ENCODE measurements around the gene ZNF384. TPM values are rescaled to one million over a fixed set of nuclear protein-coding genes. Genes with fewer than 3 reads are reported as not detected.
"Not testable (repeated sequence)": the region's sequence is repeated elsewhere in the genome, so short reads cannot be mapped to it uniquely, and the experiment has no call there.

The ZNF384 gene
- total RNA-seq, 2 experiments from 2014 or later = 48.6 to 95.5 TPM

DNA sequence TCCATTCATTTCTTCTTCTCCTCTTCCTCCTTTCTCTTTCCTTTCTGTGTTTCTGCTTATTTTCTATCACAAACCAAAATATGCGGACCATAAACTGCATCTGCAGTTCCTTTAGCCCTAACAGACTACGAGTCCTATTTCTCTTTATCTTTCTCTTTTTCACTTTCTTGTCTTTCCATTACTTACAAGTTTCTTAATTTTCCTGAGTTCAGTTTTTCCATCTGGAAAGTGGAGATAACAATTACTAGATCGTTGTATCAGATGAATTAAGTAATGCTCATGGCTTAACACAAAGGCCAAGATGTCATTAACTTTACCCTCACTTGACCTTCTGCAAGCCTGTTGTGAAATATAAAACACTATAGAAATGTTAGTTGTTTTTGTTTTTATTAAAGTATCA, 33.7 kb upstream of the ZNF384 start:
- POLR2A ChIA-PET = interaction anchor here (0.7 to 3.3 kb wide), 16 partner anchors 9 to 162 kb away, joined by 3 to 16 read pairs (median 5); partner anchors contain the start of genes GNB3, MLF2 and ZNF384
- Histone ChIP-seq H3K4me2 (ENCODE audit: low read length) (peak overlapping the region; percentile 90), H3K4me1 (ENCODE audit: insufficient read depth, low read length, poor library complexity, severe bottlenecking) (peaks cover 52% of the 10 kb centered on the region), H4K20me1 (ENCODE audit: insufficient read depth, low read length) (no peaks in the 10 kb centered on the region), H3K9me3 (ENCODE audit: low read length) (no peaks in the 10 kb centered on the region), H3K9me2 (ENCODE audit: insufficient read depth, low read length) (no peaks in the 10 kb centered on the region), H3K4me3 (ENCODE audit: low read depth, low read length, poor library complexity, severe bottlenecking) (peak overlapping the region; percentile 76), H3K79me2 (ENCODE audit: insufficient read depth, low read depth, low read length) (peaks cover 11% of the 10 kb centered on the region; the same call in 1 of the 2 replicates), H2AFZ (ENCODE audit: low read length) (0 out of 2 replicates have a peak overlapping the region, but pooled peaks have one; percentile 18), H3K36me3 (ENCODE audit: insufficient read depth, low read length) (peaks cover 1% of the 10 kb centered on the region; the same call in 1 of the 2 replicates), H3K27ac (ENCODE audit: low read depth, low read length, poor library complexity, severe bottlenecking) (peak overlapping the region; percentile 77)
- intact Hi-C loops (cut with micrococcal nuclease; ENCODE audit: unreplicated experiment) = no loop called here
- no peak for DNase-seq (ENCODE audit: low spot score)
- TF ChIP-seq, protein P1, sequence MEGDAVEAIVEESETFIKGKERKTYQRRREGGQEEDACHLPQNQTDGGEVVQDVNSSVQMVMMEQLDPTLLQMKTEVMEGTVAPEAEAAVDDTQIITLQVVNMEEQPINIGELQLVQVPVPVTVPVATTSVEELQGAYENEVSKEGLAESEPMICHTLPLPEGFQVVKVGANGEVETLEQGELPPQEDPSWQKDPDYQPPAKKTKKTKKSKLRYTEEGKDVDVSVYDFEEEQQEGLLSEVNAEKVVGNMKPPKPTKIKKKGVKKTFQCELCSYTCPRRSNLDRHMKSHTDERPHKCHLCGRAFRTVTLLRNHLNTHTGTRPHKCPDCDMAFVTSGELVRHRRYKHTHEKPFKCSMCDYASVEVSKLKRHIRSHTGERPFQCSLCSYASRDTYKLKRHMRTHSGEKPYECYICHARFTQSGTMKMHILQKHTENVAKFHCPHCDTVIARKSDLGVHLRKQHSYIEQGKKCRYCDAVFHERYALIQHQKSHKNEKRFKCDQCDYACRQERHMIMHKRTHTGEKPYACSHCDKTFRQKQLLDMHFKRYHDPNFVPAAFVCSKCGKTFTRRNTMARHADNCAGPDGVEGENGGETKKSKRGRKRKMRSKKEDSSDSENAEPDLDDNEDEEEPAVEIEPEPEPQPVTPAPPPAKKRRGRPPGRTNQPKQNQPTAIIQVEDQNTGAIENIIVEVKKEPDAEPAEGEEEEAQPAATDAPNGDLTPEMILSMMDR (conservative IDR thresholded peaks at IDR 0.05; ENCODE audit: low read length) = no peak
- TF ChIP-seq EZH2phosphoT487 (IDR thresholded peaks at IDR 0.05; ENCODE audit: borderline replicate concordance, low read depth, low read length) = no peak
- CTCF ChIA-PET (ENCODE audit: unreplicated experiment) = interaction anchor here (1.4 kb wide), 1 partner anchor 24 kb away, joined by 9 read pairs; no protein-coding TSS in a partner anchor
- no TSS peak for BruUV-seq (replicated peaks)

DNA sequence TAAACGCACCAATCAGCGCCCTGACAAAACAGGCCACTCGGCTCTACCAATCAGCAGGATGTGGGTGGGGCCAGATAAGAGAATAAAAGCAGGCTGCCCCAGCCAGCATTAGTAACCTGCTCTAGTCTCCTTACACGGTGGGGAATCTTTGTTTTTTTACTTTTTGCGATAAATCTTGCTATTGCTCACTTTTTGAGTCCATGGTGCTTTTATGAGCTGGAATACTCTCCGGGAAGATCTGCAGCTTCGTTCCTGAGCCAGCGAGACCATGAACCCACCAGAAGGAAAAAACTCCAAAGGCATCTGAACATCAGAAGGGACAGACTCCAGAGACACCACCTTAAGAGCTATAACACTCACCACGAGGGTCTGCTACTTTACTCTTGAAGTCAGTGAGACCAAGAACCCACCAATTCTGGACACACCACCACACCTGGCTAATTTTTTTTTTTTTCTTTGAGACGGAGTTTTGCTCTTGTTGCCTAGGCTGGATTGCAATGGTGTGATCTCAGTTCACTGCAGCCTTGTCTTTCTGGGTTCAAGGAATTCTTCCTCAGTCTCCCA, 27.8 kb upstream of the ZNF384 start:
- Histone ChIP-seq H3K4me1 (ENCODE audit: insufficient read depth, low read length, poor library complexity, severe bottlenecking) (peaks cover 27% of the 10 kb centered on the region), H3K4me2 (ENCODE audit: low read length) (no peak overlapping the region), H3K79me2 (ENCODE audit: insufficient read depth, low read depth, low read length) (no peaks in the 10 kb centered on the region), H2AFZ (ENCODE audit: low read length) (no peak overlapping the region), H3K9me2 (ENCODE audit: insufficient read depth, low read length) (no peaks in the 10 kb centered on the region), H4K20me1 (ENCODE audit: insufficient read depth, low read length) (no peaks in the 10 kb centered on the region), H3K9me3 (ENCODE audit: low read length) (no peaks in the 10 kb centered on the region), H3K27ac (ENCODE audit: low read depth, low read length, poor library complexity, severe bottlenecking) (no peak overlapping the region), H3K4me3 (ENCODE audit: low read depth, low read length, poor library complexity, severe bottlenecking) (no peak overlapping the region), H3K36me3 (ENCODE audit: insufficient read depth, low read length) (no peaks in the 10 kb centered on the region)
- TSS peak; percentile 97 for BruUV-seq (replicated peaks)
- ChIA-PET CTCF (ENCODE audit: unreplicated experiment) (no interaction called here), POLR2A (interaction anchor here (0.6 to 0.7 kb wide), 2 partner anchors 86 to 106 kb away, joined by 4 read pairs; no protein-coding TSS in a partner anchor)
- intact Hi-C loops (cut with micrococcal nuclease; ENCODE audit: unreplicated experiment) = no loop called here
- DNase-seq (ENCODE audit: low spot score) = no peak
- TF ChIP-seq, protein P1 (conservative IDR thresholded peaks at IDR 0.05; ENCODE audit: low read length) = no peak
- no peak for TF ChIP-seq EZH2phosphoT487 (IDR thresholded peaks at IDR 0.05; ENCODE audit: borderline replicate concordance, low read depth, low read length)

DNA sequence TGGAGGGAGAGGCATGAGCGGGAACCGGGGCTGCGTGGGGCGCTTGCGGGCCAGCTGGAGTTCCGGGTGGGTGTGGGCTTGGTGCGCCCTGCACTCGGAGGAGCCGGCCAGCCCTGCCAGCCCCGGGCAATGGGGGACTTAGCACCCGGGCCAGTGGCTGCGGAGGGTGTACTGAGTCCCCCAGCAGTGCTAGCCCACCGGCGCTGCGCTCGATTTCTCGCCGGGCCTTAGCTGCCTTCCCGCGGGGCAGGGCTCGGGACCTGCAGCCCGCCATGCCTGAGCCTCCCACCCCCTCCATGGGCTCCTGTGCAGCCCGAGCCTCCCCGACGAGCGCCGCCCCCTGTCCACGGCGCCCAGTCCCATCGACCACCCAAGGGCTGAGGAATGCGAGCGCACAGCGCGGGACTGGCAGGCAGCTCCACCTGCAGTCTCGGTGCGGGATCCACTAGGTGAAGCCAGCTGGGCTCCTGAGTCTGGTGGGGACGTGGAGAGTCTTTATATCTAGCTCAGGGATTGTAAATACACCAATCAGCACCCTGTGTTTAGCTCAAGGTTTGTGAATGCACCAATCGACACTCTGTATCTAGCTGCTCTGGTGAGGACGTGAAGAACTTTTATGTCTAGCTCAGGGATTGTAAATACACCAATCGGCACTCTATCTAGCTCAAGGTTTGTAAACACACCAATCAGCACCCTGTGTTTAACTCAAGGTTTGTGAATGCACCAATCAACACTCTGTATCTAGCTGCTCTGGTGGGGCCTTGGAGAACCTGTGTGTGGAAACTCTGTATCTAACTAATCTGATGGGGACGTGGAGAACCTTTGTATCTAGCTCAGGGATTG, 27.1 kb upstream of the ZNF384 start:
- intact Hi-C loops (cut with micrococcal nuclease; ENCODE audit: unreplicated experiment); CTCF ChIA-PET (ENCODE audit: unreplicated experiment); POLR2A ChIA-PET; H3K4me2 ChIP-seq (ENCODE audit: low read length); H3K27ac ChIP-seq (ENCODE audit: low read depth, low read length, poor library complexity, severe bottlenecking); H3K36me3 ChIP-seq (ENCODE audit: insufficient read depth, low read length); H4K20me1 ChIP-seq (ENCODE audit: insufficient read depth, low read length); H2AFZ ChIP-seq (ENCODE audit: low read length); H3K79me2 ChIP-seq (ENCODE audit: insufficient read depth, low read depth, low read length); H3K4me3 ChIP-seq (ENCODE audit: low read depth, low read length, poor library complexity, severe bottlenecking); H3K9me3 ChIP-seq (ENCODE audit: low read length); H3K9me2 ChIP-seq (ENCODE audit: insufficient read depth, low read length); BruUV-seq (replicated peaks); DNase-seq (ENCODE audit: low spot score): not testable (repeated sequence)
- peaks cover 21% of the 10 kb centered on the region for H3K4me1 ChIP-seq (ENCODE audit: insufficient read depth, low read length, poor library complexity, severe bottlenecking)

All from OCI-LY7 (cell line).